Ascending aorta (tissue), 2 donors: ENCODE measurements around the gene RUNX1. TPM values are rescaled to one million over a fixed set of nuclear protein-coding genes. Genes with fewer than 3 reads are reported as not detected.

Experiments used
- DNase-seq, 2 donors: peaks; one replicate each; pipeline ENCODE4 v3.0.0-alpha.2; 2019; ENCODE audit warnings: low spot score in 2 of 2
- H3K27ac ChIP-seq, 2 donors: fragments of 200-600 bp; sonication (generic); one replicate each; pipeline ENCODE4 v1.5.1; 2016 to 2017; ENCODE audit warnings: mild to moderate bottlenecking in 1 of 2
- H3K27me3 ChIP-seq: fragments of 200-600 bp; sonication (generic); one replicate; pipeline ENCODE4 v1.5.1; 2017
- H3K36me3 ChIP-seq, 2 donors: fragments of 200-600 bp; sonication (generic); one replicate each; pipeline ENCODE4 v1.5.1; 2016
- H3K4me1 ChIP-seq, 2 donors: fragments of 200-600 bp; sonication (generic); one replicate each; pipeline ENCODE4 v1.5.1; 2016 to 2017; ENCODE audit warnings: mild to moderate bottlenecking in 1 of 2
- H3K4me3 ChIP-seq, 2 donors: fragments of 200-600 bp; sonication (generic); one replicate each; pipeline ENCODE4 v1.5.1; 2016 to 2017; ENCODE audit warnings: mild to moderate bottlenecking in 1 of 2
- H3K9me3 ChIP-seq, 2 donors: fragments of 200-600 bp; sonication (generic); one replicate each; pipeline ENCODE4 v1.5.1; 2016
- intact Hi-C: fragments of 100-400 bp; cut with DNase I; formaldehyde crosslinking; loops from one replicate; pipeline ENCODE4 v1.15.1; 2023
- total RNA-seq: library from RNA; depleted of rRNA; stranded (reverse); fragments of >200 nt; gene quantifications from one replicate; pipeline ENCODE4 v1.1.0, GENCODE V29; 2016
- TF ChIP-seq, protein P1 (sequence below), 3 experiments: fragments of 200-600 bp in 2 of 3; fragments of 450-650 bp in 1 of 3; sonication (generic) in 2 of 3; IDR thresholded peaks; one replicate each; pipeline ENCODE4 v1.5.1; 2016 to 2019; ENCODE audit warnings: antibody characterized with exemption in 3 of 3, mild to moderate bottlenecking in 1 of 3, moderate library complexity in 1 of 3

Gene RUNX1
- total RNA-seq, 1 donor from 2014 or later: 16.3 TPM

GRCh38 chr21:34762786-34763185 lies 286.3 kb downstream of the RUNX1 start:
- TF ChIP-seq, protein P1, sequence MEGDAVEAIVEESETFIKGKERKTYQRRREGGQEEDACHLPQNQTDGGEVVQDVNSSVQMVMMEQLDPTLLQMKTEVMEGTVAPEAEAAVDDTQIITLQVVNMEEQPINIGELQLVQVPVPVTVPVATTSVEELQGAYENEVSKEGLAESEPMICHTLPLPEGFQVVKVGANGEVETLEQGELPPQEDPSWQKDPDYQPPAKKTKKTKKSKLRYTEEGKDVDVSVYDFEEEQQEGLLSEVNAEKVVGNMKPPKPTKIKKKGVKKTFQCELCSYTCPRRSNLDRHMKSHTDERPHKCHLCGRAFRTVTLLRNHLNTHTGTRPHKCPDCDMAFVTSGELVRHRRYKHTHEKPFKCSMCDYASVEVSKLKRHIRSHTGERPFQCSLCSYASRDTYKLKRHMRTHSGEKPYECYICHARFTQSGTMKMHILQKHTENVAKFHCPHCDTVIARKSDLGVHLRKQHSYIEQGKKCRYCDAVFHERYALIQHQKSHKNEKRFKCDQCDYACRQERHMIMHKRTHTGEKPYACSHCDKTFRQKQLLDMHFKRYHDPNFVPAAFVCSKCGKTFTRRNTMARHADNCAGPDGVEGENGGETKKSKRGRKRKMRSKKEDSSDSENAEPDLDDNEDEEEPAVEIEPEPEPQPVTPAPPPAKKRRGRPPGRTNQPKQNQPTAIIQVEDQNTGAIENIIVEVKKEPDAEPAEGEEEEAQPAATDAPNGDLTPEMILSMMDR (IDR thresholded peaks at IDR 0.05): no peak
- DNase-seq: peak in 1 of 2 donors; percentile 4
- Histone ChIP-seq H3K36me3 (no peaks in the 10 kb centered on the region), H3K27ac (no peak overlapping the region), H3K27me3 (no peaks in the 10 kb centered on the region), H3K9me3 (no peaks in the 10 kb centered on the region), H3K4me3 (no peak overlapping the region), H3K4me1 (no peaks in the 10 kb centered on the region)
- intact Hi-C loops: no loop called here

GRCh38 chr21:34761758-34762330 lies 287.3 kb downstream of the RUNX1 start:
- H3K4me1 ChIP-seq: no peaks in the 10 kb centered on the region
- H3K36me3 ChIP-seq: no peaks in the 10 kb centered on the region
- peak in 1 of 2 donors; percentile 18 for DNase-seq
- H3K27me3 ChIP-seq: no peaks in the 10 kb centered on the region
- H3K4me3 ChIP-seq: no peak overlapping the region
- intact Hi-C loops: no loop called here
- H3K9me3 ChIP-seq: no peaks in the 10 kb centered on the region
- no peak overlapping the region for H3K27ac ChIP-seq
- TF ChIP-seq, protein P1 (IDR thresholded peaks at IDR 0.05): no peak

GRCh38 chr21:34754690-34755647 lies 294.1 kb downstream of the RUNX1 start:
- no peak overlapping the region for H3K4me3 ChIP-seq
- H3K9me3 ChIP-seq: no peaks in the 10 kb centered on the region
- intact Hi-C loops: no loop called here
- no peaks in the 10 kb centered on the region for H3K27me3 ChIP-seq
- H3K36me3 ChIP-seq: no peaks in the 10 kb centered on the region
- no peaks in the 10 kb centered on the region for H3K4me1 ChIP-seq
- H3K27ac ChIP-seq: no peak overlapping the region
- TF ChIP-seq, protein P1 (IDR thresholded peaks at IDR 0.05): no peak
- peak in 1 of 2 donors; percentile 19 for DNase-seq

GRCh38 chr21:34748862-34749261 lies 300.2 kb downstream of the RUNX1 start:
- Histone ChIP-seq H3K4me1 (no peaks in the 10 kb centered on the region), H3K4me3 (no peak overlapping the region), H3K36me3 (no peaks in the 10 kb centered on the region), H3K9me3 (no peaks in the 10 kb centered on the region), H3K27ac (no peak overlapping the region), H3K27me3 (no peaks in the 10 kb centered on the region)
- intact Hi-C loops: loop anchor here (5.0 to 10.0 kb wide), 3 partner anchors 138 to 1193 kb away; no protein-coding TSS in a partner anchor
- TF ChIP-seq, protein P1 (IDR thresholded peaks at IDR 0.05): no peak
- no peak for DNase-seq

GRCh38 chr21:34745557-34746255 lies 303.4 kb downstream of the RUNX1 start:
- Histone ChIP-seq H3K27me3 (no peaks in the 10 kb centered on the region), H3K4me3 (no peak overlapping the region), H3K27ac (no peak overlapping the region), H3K9me3 (no peaks in the 10 kb centered on the region), H3K4me1 (no peaks in the 10 kb centered on the region), H3K36me3 (no peaks in the 10 kb centered on the region)
- TF ChIP-seq, protein P1 (IDR thresholded peaks at IDR 0.05): peak; percentile 77 to 88 (median 85)
- intact Hi-C loops: loop anchor here (1.0 to 10.0 kb wide), 7 partner anchors 53 to 1283 kb away; no protein-coding TSS in a partner anchor
- DNase-seq: peak in 1 of 2 donors; percentile 83
